GM12878 (cell line): ENCODE measurements around the gene CCNL1. TPM values are rescaled to one million over a fixed set of nuclear protein-coding genes. Genes with fewer than 3 reads are reported as not detected.

Source experiments
- ATAC-seq: fragments of 200-7000 bp; cut with Tn5 transposase; 3 replicates; pipeline ENCODE4 v1.9.1; 2020; ENCODE audit warnings: mild to moderate bottlenecking, moderate library complexity
- BruUV-seq: library from RNA; stranded (reverse); fragments of 400-500 nt; replicated peaks from 2 replicates; lab custom pipeline; 2021; lab: Mats Ljungman, UMichigan
- CTCF ChIA-PET: fragments of 300-600 bp; sonication (Branson Sonifier 250); formaldehyde crosslinking; extraction: SDS; loops from one replicate; lab custom pipeline; 2021; ENCODE audit warnings: inconsistent platforms; lab: Yijun Ruan, JAX
- POLR2A ChIA-PET: fragments of 350-600 bp; formaldehyde crosslinking; extraction: SDS; loops from one replicate; lab custom pipeline; 2021; ENCODE audit warnings: inconsistent platforms; lab: Charles Lee
- RAD21 ChIA-PET: fragments of 300-600 bp; sonication (Branson Sonifier 250); formaldehyde crosslinking; loops from one replicate; lab custom pipeline; 2023; ENCODE audit warnings: antibody characterized with exemption; ENCODE audit not compliant: unreplicated experiment; lab: Charles Lee
- SMC1A ChIA-PET: fragments of 300-600 bp; sonication (Branson Sonifier 250); formaldehyde crosslinking; loops from one replicate; lab custom pipeline; 2023; ENCODE audit not compliant: unreplicated experiment, uncharacterized antibody; lab: Charles Lee
- DNase-seq: peaks from one replicate; pipeline ENCODE4 v3.0.0-alpha.2; 2011; ENCODE audit warnings: low read depth, low spot score
- FAIRE-seq: peaks from 3 replicates; lab custom pipeline; 2011; peaks lifted over from hg19 to GRCh38; lab: Jason Lieb, UNC
- H2AFZ ChIP-seq: 2 replicates; pipeline ENCODE4 v1.6.0; 2011; ENCODE audit warnings: low read depth, low read length, control low read depth; ENCODE audit not compliant: control insufficient read depth
- H3K27ac ChIP-seq: 2 replicates; pipeline ENCODE4 v1.5.1; 2011; ENCODE audit warnings: control low read depth; ENCODE audit not compliant: control insufficient read depth, insufficient read depth
- H3K27me3 ChIP-seq, 2 experiments: replicated peaks in 1 of 2; 2 replicates each; pipeline versions ENCODE4 v1.6.0 to v1.6.1; 2011; ENCODE audit warnings: low read length in 1 of 2; ENCODE audit not compliant: control insufficient read depth in 2 of 2, insufficient read depth in 2 of 2
- H3K36me3 ChIP-seq, 2 experiments: 2 replicates each; pipeline ENCODE4 v1.5.1; 2011; ENCODE audit warnings: low read length in 1 of 2; ENCODE audit not compliant: control insufficient read depth in 2 of 2, insufficient read depth in 2 of 2
- H3K4me1 ChIP-seq: 2 replicates; pipeline ENCODE4 v1.6.1; 2011; ENCODE audit warnings: mild to moderate bottlenecking, low read length, moderate library complexity, mixed read lengths; ENCODE audit not compliant: control insufficient read depth, insufficient read depth
- H3K4me2 ChIP-seq: 2 replicates; pipeline ENCODE4 v1.6.0; 2011; ENCODE audit warnings: control low read depth; ENCODE audit not compliant: control insufficient read depth, insufficient read depth
- H3K4me3 ChIP-seq: fragments of 200-600 bp; sonication (generic); 2 replicates; pipeline ENCODE4 v1.5.1; 2016
- H3K79me2 ChIP-seq: 2 replicates; pipeline ENCODE4 v1.6.0; 2011; ENCODE audit warnings: low read length; ENCODE audit not compliant: control insufficient read depth, insufficient read depth
- H3K9ac ChIP-seq: 2 replicates; pipeline ENCODE4 v1.8.0; 2011; ENCODE audit warnings: low read length, control low read depth, mixed read lengths; ENCODE audit not compliant: control insufficient read depth, insufficient read depth
- H3K9me3 ChIP-seq: replicated peaks from 3 replicates; pipeline ENCODE4 v1.5.1; 2011; ENCODE audit warnings: mild to moderate bottlenecking, low read length; ENCODE audit not compliant: control insufficient read depth, insufficient read depth
- H4K20me1 ChIP-seq: 2 replicates; pipeline ENCODE4 v1.6.0; 2011; ENCODE audit not compliant: control insufficient read depth, insufficient read depth
- EGR1 ChIP-seq, 2 experiments: IDR thresholded peaks; 1 replicate in 1 of 2; 2 replicates in 1 of 2; pipeline ENCODE4 v1.6.1; 2011 to 2012; ENCODE audit warnings: low read depth in 2 of 2, low read length in 2 of 2, borderline replicate concordance in 1 of 2, mild to moderate bottlenecking in 1 of 2, moderate library complexity in 1 of 2
- HDGF ChIP-seq: fragments of 450-650 bp; IDR thresholded peaks from 2 replicates; pipeline ENCODE4 v1.6.1; 2016; ENCODE audit warnings: antibody characterized with exemption
- KAT2A ChIP-seq: conservative IDR thresholded peaks from 2 replicates; pipeline ENCODE4 v1.6.1; 2011; ENCODE audit warnings: low read depth, low read length; ENCODE audit not compliant: control insufficient read depth
- MTA2 ChIP-seq: fragments of 450-650 bp; IDR thresholded peaks from 2 replicates; pipeline ENCODE4 v1.6.1; 2016; ENCODE audit warnings: low read depth, mild to moderate bottlenecking, moderate library complexity
- SMARCA5 ChIP-seq: fragments of 450-650 bp; IDR thresholded peaks from 2 replicates; pipeline ENCODE4 v1.6.1; 2017; ENCODE audit warnings: mild to moderate bottlenecking
- WRNIP1 ChIP-seq: IDR thresholded peaks from 2 replicates; pipeline ENCODE4 v1.6.1; 2011; ENCODE audit warnings: low read depth, low read length, improper control_type of control experiment, borderline replicate concordance
- WGBS: methylation state at CpG from one replicate; pipeline ENCODE4 v1.1.6; 2016; ENCODE audit warnings: low lambda C conversion rate; ENCODE audit not compliant: insufficient replicate concordance, insufficient coverage; ENCODE audit errors: missing lambda C conversion rate; 5-methylcytosine and 5-hydroxymethylcytosine counted together
- in situ Hi-C: fragments of 300-500 bp; cut with MboI; formaldehyde crosslinking; loops from 9 replicates; pipeline ENCODE4 v1.14.3; 2018; ENCODE audit warnings: mixed read lengths
- intact Hi-C: fragments of 100-400 bp; cut with micrococcal nuclease; formaldehyde crosslinking; loops from one replicate; pipeline ENCODE4 v1.14.2; 2022; ENCODE audit not compliant: unreplicated experiment
- polyA plus RNA-seq, 11 experiments: library from polyadenylated mRNA; depleted of rRNA in 4 of 11; unstranded in 6 of 11; stranded (reverse) in 5 of 11; fragments of >200 nt; fragmentation: Nextera tagmentation in 4 of 11; fragmentation: Illumina TruSeq in 1 of 11; extraction: Ambion mirVana in 4 of 11; extraction: Trizol in 1 of 11; gene quantifications; 1 replicate in 1 of 11; 2 replicates in 10 of 11; pipeline versions ENCODE4 v1.2.1 to v1.2.3, GENCODE V29; 2011 to 2016; ENCODE audit warnings: inconsistent platforms in 2 of 11, missing spikeins in 2 of 11, low read depth in 1 of 11
- total RNA-seq, 4 experiments: library from RNA; depleted of rRNA in 3 of 4; stranded (reverse); fragments of >200 nt in 3 of 4; fragmentation: Illumina TruSeq in 1 of 4; extraction: Trizol in 1 of 4; gene quantifications; 2 replicates each; pipeline versions ENCODE4 v1.2.1 to v1.2.3, GENCODE V29; 2013 to 2021
- TF ChIP-seq, protein P1 (sequence below): IDR thresholded peaks from 2 replicates; pipeline ENCODE4 v1.6.1; 2012; ENCODE audit warnings: low read depth, low read length, improper control_type of control experiment
- TF ChIP-seq, protein P2 (sequence below): fragments of 450-650 bp; formaldehyde crosslinking; IDR thresholded peaks from 2 replicates; pipeline ENCODE4 v1.4.0; 2020; ENCODE audit warnings: mild to moderate bottlenecking, moderate library complexity
- TF ChIP-seq, protein P3 (sequence below): fragments of 450-650 bp; IDR thresholded peaks from 2 replicates; pipeline ENCODE4 v1.6.1; 2016; ENCODE audit warnings: mild to moderate bottlenecking
- TF ChIP-seq, protein P4 (sequence below): IDR thresholded peaks from 2 replicates; pipeline ENCODE4 v1.6.1; 2011; ENCODE audit warnings: borderline replicate concordance, low read depth, mild to moderate bottlenecking, moderate library complexity, mixed read lengths, low read length; ENCODE audit not compliant: insufficient read depth; ENCODE audit errors: extremely low read length
- TF ChIP-seq, protein P5 (sequence below): fragments of 450-650 bp; IDR thresholded peaks from 2 replicates; pipeline ENCODE4 v1.6.1; 2017; ENCODE audit warnings: mild to moderate bottlenecking, moderate library complexity

Gene CCNL1
- total and polyA plus RNA-seq, 10 of the 15 experiments (the other 5 are each of a cell fraction or from before 2014, with no cell fraction given), result 22.2 to 174 (median 115) TPM

DNA sequence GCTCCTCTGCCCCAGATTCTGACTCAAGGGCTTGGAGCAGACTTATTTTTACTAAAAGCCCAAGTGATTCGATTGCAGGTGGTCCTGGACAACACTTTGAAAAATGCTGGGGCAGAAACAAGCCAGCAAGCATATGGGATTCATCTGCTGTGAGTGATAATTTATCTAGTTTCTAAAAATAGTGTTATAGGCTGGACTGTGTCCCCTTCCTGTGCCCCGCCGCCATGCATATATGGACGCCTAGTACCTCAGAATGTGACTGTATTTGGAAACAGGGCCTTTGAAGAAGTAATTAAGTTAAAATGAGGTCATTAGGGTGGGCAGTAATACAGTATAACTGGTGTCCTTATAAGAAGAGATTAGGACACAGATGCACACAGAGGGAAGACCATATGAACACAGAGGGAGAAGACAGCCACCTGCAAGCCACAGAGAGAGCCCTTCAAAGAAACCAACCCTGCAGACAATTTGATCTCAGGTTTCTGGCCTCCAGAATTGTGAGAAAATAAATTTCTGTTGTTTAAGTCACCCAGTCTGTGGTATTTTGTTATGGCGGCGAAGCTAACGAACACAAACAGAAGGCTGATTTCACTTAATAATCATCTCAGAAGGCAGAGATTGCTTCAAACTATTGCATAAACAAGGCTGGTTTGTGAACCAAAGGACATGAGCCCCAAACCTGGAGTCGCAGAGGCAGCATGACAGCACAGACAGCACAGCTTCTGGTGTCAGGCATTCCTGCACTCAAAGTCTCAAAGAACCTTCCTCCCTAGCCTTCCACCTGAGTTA lies 59.1 kb downstream of the CCNL1 start:
- H3K27me3 ChIP-seq, result no peaks in the 10 kb centered on the region
- in situ Hi-C loops, result no loop called here
- no peaks in the 10 kb centered on the region for H3K79me2 ChIP-seq
- no peaks in the 10 kb centered on the region for H3K9me3 ChIP-seq
- SMC1A ChIA-PET, result interaction anchor here (1.7 to 15.3 kb wide), 4 partner anchors 11 to 37 kb away, joined by 3 to 234 read pairs (median 20); no protein-coding TSS in a partner anchor
- BruUV-seq, result no TSS peak
- CTCF ChIA-PET, result interaction anchor here (12.0 to 50.9 kb wide), 2 partner anchors 14 to 26 kb away, joined by 144 to 939 read pairs; no protein-coding TSS in a partner anchor
- FAIRE-seq (no peak), DNase-seq (no peak), ATAC-seq (no peak)
- H3K27ac ChIP-seq, result no peak overlapping the region
- RAD21 ChIA-PET, result interaction anchor here (0.7 to 8.8 kb wide), 3 partner anchors 10 to 445 kb away, joined by 3 to 119 read pairs (median 11); no protein-coding TSS in a partner anchor
- peaks cover 41% of the 10 kb centered on the region for H3K4me1 ChIP-seq
- POLR2A ChIA-PET, result interaction anchor here (3.4 to 4.9 kb wide), 2 partner anchors 10 to 12 kb away, joined by 23 to 84 read pairs; no protein-coding TSS in a partner anchor
- no peak overlapping the region for H3K9ac ChIP-seq
- 95% methylated on average over 8 of the region's 8 CpGs for WGBS
- H2AFZ ChIP-seq, result no peak overlapping the region
- intact Hi-C loops, result no loop called here
- H4K20me1 ChIP-seq, result no peaks in the 10 kb centered on the region
- H3K4me3 ChIP-seq, result no peak overlapping the region
- H3K4me2 ChIP-seq, result no peak overlapping the region
- H3K36me3 ChIP-seq, result no peaks in the 10 kb centered on the region
- TF ChIP-seq HDGF, result no peak
- no peak for TF ChIP-seq EGR1 (IDR thresholded peaks at IDR 0.05; ENCODE audit: borderline replicate concordance in 1 of 2, low read depth in 2 of 2, low read length in 2 of 2)
- TF ChIP-seq, protein P1, sequence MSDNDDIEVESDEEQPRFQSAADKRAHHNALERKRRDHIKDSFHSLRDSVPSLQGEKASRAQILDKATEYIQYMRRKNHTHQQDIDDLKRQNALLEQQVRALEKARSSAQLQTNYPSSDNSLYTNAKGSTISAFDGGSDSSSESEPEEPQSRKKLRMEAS, result no peak
- TF ChIP-seq, protein P2, sequence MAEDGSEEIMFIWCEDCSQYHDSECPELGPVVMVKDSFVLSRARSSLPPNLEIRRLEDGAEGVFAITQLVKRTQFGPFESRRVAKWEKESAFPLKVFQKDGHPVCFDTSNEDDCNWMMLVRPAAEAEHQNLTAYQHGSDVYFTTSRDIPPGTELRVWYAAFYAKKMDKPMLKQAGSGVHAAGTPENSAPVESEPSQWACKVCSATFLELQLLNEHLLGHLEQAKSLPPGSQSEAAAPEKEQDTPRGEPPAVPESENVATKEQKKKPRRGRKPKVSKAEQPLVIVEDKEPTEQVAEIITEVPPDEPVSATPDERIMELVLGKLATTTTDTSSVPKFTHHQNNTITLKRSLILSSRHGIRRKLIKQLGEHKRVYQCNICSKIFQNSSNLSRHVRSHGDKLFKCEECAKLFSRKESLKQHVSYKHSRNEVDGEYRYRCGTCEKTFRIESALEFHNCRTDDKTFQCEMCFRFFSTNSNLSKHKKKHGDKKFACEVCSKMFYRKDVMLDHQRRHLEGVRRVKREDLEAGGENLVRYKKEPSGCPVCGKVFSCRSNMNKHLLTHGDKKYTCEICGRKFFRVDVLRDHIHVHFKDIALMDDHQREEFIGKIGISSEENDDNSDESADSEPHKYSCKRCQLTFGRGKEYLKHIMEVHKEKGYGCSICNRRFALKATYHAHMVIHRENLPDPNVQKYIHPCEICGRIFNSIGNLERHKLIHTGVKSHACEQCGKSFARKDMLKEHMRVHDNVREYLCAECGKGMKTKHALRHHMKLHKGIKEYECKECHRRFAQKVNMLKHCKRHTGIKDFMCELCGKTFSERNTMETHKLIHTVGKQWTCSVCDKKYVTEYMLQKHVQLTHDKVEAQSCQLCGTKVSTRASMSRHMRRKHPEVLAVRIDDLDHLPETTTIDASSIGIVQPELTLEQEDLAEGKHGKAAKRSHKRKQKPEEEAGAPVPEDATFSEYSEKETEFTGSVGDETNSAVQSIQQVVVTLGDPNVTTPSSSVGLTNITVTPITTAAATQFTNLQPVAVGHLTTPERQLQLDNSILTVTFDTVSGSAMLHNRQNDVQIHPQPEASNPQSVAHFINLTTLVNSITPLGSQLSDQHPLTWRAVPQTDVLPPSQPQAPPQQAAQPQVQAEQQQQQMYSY (CRISPR knock-in tag), result no peak
- no peak for TF ChIP-seq WRNIP1
- TF ChIP-seq, protein P3, sequence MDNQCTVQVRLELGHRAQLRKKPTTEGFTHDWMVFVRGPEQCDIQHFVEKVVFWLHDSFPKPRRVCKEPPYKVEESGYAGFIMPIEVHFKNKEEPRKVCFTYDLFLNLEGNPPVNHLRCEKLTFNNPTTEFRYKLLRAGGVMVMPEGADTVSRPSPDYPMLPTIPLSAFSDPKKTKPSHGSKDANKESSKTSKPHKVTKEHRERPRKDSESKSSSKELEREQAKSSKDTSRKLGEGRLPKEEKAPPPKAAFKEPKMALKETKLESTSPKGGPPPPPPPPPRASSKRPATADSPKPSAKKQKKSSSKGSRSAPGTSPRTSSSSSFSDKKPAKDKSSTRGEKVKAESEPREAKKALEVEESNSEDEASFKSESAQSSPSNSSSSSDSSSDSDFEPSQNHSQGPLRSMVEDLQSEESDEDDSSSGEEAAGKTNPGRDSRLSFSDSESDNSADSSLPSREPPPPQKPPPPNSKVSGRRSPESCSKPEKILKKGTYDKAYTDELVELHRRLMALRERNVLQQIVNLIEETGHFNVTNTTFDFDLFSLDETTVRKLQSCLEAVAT, result no peak
- TF ChIP-seq KAT2A, result no peak
- TF ChIP-seq, protein P4, sequence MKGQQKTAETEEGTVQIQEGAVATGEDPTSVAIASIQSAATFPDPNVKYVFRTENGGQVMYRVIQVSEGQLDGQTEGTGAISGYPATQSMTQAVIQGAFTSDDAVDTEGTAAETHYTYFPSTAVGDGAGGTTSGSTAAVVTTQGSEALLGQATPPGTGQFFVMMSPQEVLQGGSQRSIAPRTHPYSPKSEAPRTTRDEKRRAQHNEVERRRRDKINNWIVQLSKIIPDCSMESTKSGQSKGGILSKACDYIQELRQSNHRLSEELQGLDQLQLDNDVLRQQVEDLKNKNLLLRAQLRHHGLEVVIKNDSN, result no peak
- no peak for TF ChIP-seq SMARCA5
- TF ChIP-seq, protein P5, sequence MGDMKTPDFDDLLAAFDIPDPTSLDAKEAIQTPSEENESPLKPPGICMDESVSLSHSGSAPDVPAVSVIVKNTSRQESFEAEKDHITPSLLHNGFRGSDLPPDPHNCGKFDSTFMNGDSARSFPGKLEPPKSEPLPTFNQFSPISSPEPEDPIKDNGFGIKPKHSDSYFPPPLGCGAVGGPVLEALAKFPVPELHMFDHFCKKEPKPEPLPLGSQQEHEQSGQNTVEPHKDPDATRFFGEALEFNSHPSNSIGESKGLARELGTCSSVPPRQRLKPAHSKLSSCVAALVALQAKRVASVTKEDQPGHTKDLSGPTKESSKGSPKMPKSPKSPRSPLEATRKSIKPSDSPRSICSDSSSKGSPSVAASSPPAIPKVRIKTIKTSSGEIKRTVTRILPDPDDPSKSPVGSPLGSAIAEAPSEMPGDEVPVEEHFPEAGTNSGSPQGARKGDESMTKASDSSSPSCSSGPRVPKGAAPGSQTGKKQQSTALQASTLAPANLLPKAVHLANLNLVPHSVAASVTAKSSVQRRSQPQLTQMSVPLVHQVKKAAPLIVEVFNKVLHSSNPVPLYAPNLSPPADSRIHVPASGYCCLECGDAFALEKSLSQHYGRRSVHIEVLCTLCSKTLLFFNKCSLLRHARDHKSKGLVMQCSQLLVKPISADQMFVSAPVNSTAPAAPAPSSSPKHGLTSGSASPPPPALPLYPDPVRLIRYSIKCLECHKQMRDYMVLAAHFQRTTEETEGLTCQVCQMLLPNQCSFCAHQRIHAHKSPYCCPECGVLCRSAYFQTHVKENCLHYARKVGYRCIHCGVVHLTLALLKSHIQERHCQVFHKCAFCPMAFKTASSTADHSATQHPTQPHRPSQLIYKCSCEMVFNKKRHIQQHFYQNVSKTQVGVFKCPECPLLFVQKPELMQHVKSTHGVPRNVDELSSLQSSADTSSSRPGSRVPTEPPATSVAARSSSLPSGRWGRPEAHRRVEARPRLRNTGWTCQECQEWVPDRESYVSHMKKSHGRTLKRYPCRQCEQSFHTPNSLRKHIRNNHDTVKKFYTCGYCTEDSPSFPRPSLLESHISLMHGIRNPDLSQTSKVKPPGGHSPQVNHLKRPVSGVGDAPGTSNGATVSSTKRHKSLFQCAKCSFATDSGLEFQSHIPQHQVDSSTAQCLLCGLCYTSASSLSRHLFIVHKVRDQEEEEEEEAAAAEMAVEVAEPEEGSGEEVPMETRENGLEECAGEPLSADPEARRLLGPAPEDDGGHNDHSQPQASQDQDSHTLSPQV, result no peak
- TF ChIP-seq MTA2, result no peak
